GM18873 (cell line): ENCODE measurements around the gene KIAA0753.
A peak's percentile ranks its signal among the peaks of the same experiment; 100 is the strongest.

Experiments used
- ATAC-seq: cut with Tn5 transposase; IDR thresholded peaks from one replicate; pipeline ENCODE4 v1.9.1; 2021; ENCODE audit warnings: mild to moderate bottlenecking, moderate library complexity, moderate number of reproducible peaks; ENCODE audit not compliant: unreplicated experiment, low FRiP score

Gene KIAA0753

GRCh38 chr17:6643451-6644125 is 3.1 kb upstream of the KIAA0753 start:
- no peak for ATAC-seq

- ATAC-seq = no peak
These were observed 2.1 kb upstream of the KIAA0753 start for GRCh38 chr17:6642592-6642991.

- peak; percentile 8 for ATAC-seq
These were observed 844 bp upstream of the KIAA0753 start for GRCh38 chr17:6641247-6641863.

- no peak for ATAC-seq
These were observed 650 bp downstream of the KIAA0753 start for GRCh38 chr17:6639586-6640535.

- no peak for ATAC-seq
These were observed 1.4 kb downstream of the KIAA0753 start for GRCh38 chr17:6639014-6639585.

GRCh38 chr17:6638046-6638908 is 2.2 kb downstream of the KIAA0753 start:
- ATAC-seq = no peak

- ATAC-seq = no peak
These were observed 3.1 kb downstream of the KIAA0753 start for GRCh38 chr17:6637458-6637840.

GRCh38 chr17:6636616-6637457 is 3.7 kb downstream of the KIAA0753 start:
- ATAC-seq = no peak

- no peak for ATAC-seq
These were observed 4.4 kb downstream of the KIAA0753 start for GRCh38 chr17:6636105-6636504.

GRCh38 chr17:6633263-6633662 is 7.2 kb downstream of the KIAA0753 start:
- no peak for ATAC-seq

GRCh38 chr17:6632530-6632929 is 8.0 kb downstream of the KIAA0753 start:
- no peak for ATAC-seq

GRCh38 chr17:6630390-6630789 is 10.1 kb downstream of the KIAA0753 start:
- ATAC-seq = no peak

- ATAC-seq = no peak
These were observed 13.5 kb downstream of the KIAA0753 start for GRCh38 chr17:6627019-6627418.

- no peak for ATAC-seq
These were observed 13.9 kb downstream of the KIAA0753 start for GRCh38 chr17:6626616-6627015.

GRCh38 chr17:6623941-6624340 is 16.6 kb downstream of the KIAA0753 start:
- ATAC-seq = no peak

- no peak for ATAC-seq
These were observed 29.3 kb downstream of the KIAA0753 start for GRCh38 chr17:6611231-6611630.

GRCh38 chr17:6610011-6610410 is 30.5 kb downstream of the KIAA0753 start:
- no peak for ATAC-seq

GRCh38 chr17:6608321-6608720 is 32.2 kb downstream of the KIAA0753 start:
- no peak for ATAC-seq

GRCh38 chr17:6605142-6605541 is 35.4 kb downstream of the KIAA0753 start:
- ATAC-seq = no peak
